Stimulated activated CD4-positive, alpha-beta T cell treated with anti-CD3 and anti-CD28 coated beads, Interleukin-1b, Interleukin-23, amount 100 ng/mL, for 48 hours (primary cell): ENCODE measurements around the gene BCORL1.

Source experiments
- DNase-seq: peaks from one replicate; pipeline ENCODE4 v3.0.0-alpha.2; 2020

Gene BCORL1

GRCh38 chrX:130012683-130013082 is 30.2 kb downstream of the BCORL1 start:
- DNase-seq = no peak

GRCh38 chrX:130013661-130014060 is 31.2 kb downstream of the BCORL1 start:
- DNase-seq = no peak

GRCh38 chrX:130014356-130014755 is 31.9 kb downstream of the BCORL1 start:
- no peak for DNase-seq

GRCh38 chrX:130014770-130015169 is 32.3 kb downstream of the BCORL1 start:
- DNase-seq = no peak

- DNase-seq = no peak
Observed at GRCh38 chrX:130015181-130015580, 32.7 kb downstream of the BCORL1 start.

- no peak for DNase-seq
Observed at GRCh38 chrX:130018143-130018542, 35.7 kb downstream of the BCORL1 start.

GRCh38 chrX:130020661-130021324 is 38.4 kb downstream of the BCORL1 start:
- DNase-seq = no peak

- peak; percentile 76 for DNase-seq
Observed at GRCh38 chrX:130024127-130024526, 41.7 kb downstream of the BCORL1 start.

GRCh38 chrX:130025256-130025655 is 42.8 kb downstream of the BCORL1 start:
- DNase-seq = no peak

- DNase-seq = no peak
Observed at GRCh38 chrX:130027569-130027968, 45.1 kb downstream of the BCORL1 start.

- peak; percentile 34 for DNase-seq
Observed at GRCh38 chrX:130028196-130028595, 45.8 kb downstream of the BCORL1 start.

GRCh38 chrX:130030826-130031225 is 48.4 kb downstream of the BCORL1 start:
- DNase-seq = no peak

GRCh38 chrX:130032552-130032951 is 50.1 kb downstream of the BCORL1 start:
- DNase-seq = no peak

- DNase-seq = no peak
Observed at GRCh38 chrX:130034178-130034577, 51.7 kb downstream of the BCORL1 start.

- DNase-seq = no peak
Observed at GRCh38 chrX:130039847-130040246, 57.4 kb downstream of the BCORL1 start.

- DNase-seq = no peak
Observed at GRCh38 chrX:130047416-130047815, 65.0 kb downstream of the BCORL1 start.

GRCh38 chrX:130048686-130049222 is 66.3 kb downstream of the BCORL1 start:
- no peak for DNase-seq

GRCh38 chrX:130049821-130050220 is 67.4 kb downstream of the BCORL1 start:
- DNase-seq = no peak

- DNase-seq = no peak
Observed at GRCh38 chrX:130051176-130051845, 68.9 kb downstream of the BCORL1 start.

GRCh38 chrX:130053236-130053635 is 70.8 kb downstream of the BCORL1 start:
- no peak for DNase-seq

GRCh38 chrX:130055103-130055502 is 72.7 kb downstream of the BCORL1 start:
- DNase-seq = no peak

- no peak for DNase-seq
Observed at GRCh38 chrX:130055899-130056298, 73.5 kb downstream of the BCORL1 start.

- no peak for DNase-seq
Observed at GRCh38 chrX:130057209-130057608, 74.8 kb downstream of the BCORL1 start.

GRCh38 chrX:130058652-130059051 is 76.2 kb downstream of the BCORL1 start:
- no peak for DNase-seq
